ENCODE measurements around the gene ANP32A. TPM values are rescaled to one million over a fixed set of nuclear protein-coding genes. Genes with fewer than 3 reads are reported as not detected.

The ANP32A gene
- total and polyA plus RNA-seq, 9 of the 15 experiments (the other 6 are each of a cell fraction or from before 2014, with no cell fraction given), result 13.2 to 656 (median 210) TPM

DNA sequence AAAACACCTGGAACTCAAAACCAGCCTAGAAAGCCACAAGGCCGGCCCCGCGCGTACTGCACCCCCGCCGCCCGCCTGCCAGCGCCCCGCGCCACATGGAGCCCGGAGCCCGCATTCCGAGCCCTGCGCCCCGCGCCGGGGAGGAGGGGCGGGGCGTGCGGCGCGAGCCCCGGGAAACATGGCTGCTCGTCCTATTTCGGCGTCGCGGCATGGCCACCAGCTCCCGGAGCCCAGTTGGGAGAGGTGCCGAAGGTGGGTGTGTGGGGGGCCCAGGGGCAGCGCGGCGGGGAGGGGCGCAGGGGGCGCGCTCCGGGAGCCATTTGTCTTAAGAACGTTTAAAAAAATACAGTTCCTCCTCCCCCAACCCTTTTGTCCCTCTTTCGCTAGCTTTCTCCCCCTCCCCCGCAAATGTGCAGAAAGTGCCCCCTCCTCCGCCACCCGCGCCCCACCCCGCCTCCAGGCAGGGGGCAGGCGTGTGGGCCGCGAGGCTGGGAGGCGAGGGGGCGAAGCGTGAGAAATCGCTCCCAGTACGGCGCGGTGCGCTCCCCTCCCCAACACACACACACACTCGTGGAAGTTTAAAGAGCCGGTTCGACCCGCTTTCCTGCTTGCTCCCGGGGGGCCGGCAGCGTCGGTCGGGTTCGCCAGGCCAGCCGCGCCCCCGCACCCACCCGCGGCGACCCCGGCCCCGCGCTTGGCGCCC lies 2.5 kb downstream of the ANP32A start:
- BruUV-seq (replicated peaks), result no TSS peak
- ChIA-PET CTCF (ENCODE audit: low intra/inter-chr PET ratio) (no interaction called here), POLR2A (interaction anchor here (0.6 to 3.2 kb wide), 3 partner anchors 10 to 228 kb away, joined by 3 to 13 read pairs (median 11); no protein-coding TSS in a partner anchor)
- peak overlapping the region; percentile 77; the same call in 1 of the 2 replicates for H3K4me2 ChIP-seq (ENCODE audit: insufficient read depth, low read length)
- intact Hi-C loops (cut with micrococcal nuclease), result no loop called here
- H3K4me1 ChIP-seq (replicated peaks in 1 of 2; ENCODE audit: control insufficient read depth in 2 of 2, insufficient read depth in 2 of 2, low read length in 2 of 2), result peaks cover 28 to 32% of the 10 kb centered on the region in 2 experiments
- H3K4me3 ChIP-seq, result peak overlapping the region; percentile 63
- DNase-seq (ENCODE audit: extremely low read depth in 1 of 4, low spot score in 3 of 4), result peak; percentile 60 to 87 (median 73)
- 1% methylated on average over 35 of the region's 75 CpGs for WGBS (ENCODE audit: insufficient coverage, low coverage, missing lambda C conversion rate)
- H3K9ac ChIP-seq (ENCODE audit: insufficient read depth in 1 of 2, low read depth in 2 of 2, low read length in 2 of 2), result peak overlapping the region; percentile 96 to 98; a peak in 3 of 4 replicates
- peak overlapping the region; percentile 99 for H3K27ac ChIP-seq (ENCODE audit: extremely low read depth, low read depth, low read length)
- peak overlapping the region; percentile 71; the same call in 1 of the 2 replicates for H2AFZ ChIP-seq (ENCODE audit: low read depth, low read length)
- H3K36me3 ChIP-seq (ENCODE audit: control insufficient read depth, insufficient read depth, low read length), result peaks cover 17% of the 10 kb centered on the region; the same call in 2 of the 3 replicates
- no peak for FAIRE-seq
- ATAC-seq, result peak; percentile 53
- no peaks in the 10 kb centered on the region for H3K27me3 ChIP-seq (ENCODE audit: control insufficient read depth in 2 of 2, insufficient read depth in 2 of 2, low read length in 2 of 2)
- peaks cover 96% of the 10 kb centered on the region for H3K79me2 ChIP-seq (ENCODE audit: control insufficient read depth, insufficient read depth, low read length)
- H4K20me1 ChIP-seq (replicated peaks; ENCODE audit: control insufficient read depth, insufficient read depth, low read length), result peaks cover 25% of the 10 kb centered on the region
- no peaks in the 10 kb centered on the region for H3K9me3 ChIP-seq (replicated peaks; ENCODE audit: control insufficient read depth, insufficient read depth, low read depth, low read length)
- no peaks in the 10 kb centered on the region for H3K9me1 ChIP-seq (ENCODE audit: control insufficient read depth, insufficient read depth, low read length)
- in situ Hi-C loops (cut with MboI), result no loop called here
- peak in 1 of 2 experiments; percentile 77; a peak in 2 of 4 replicates for TF ChIP-seq MAZ (CRISPR knock-in tag; conservative IDR thresholded peaks at IDR 0.05 in 1 of 2, IDR thresholded peaks at IDR 0.05 in 1 of 2)
- TF ChIP-seq GATAD2B (IDR thresholded peaks at IDR 0.05; ENCODE audit: borderline replicate concordance), result 0 out of 2 replicates have a peak, but pooled peaks have one; percentile 39
- TF ChIP-seq CCAR2 (IDR thresholded peaks at IDR 0.05; ENCODE audit: low read depth, low read length), result no peak
- TF ChIP-seq SAFB (IDR thresholded peaks at IDR 0.05; ENCODE audit: borderline replicate concordance, low read depth, low read length), result peak; percentile 84
- no peak for TF ChIP-seq NFIX (CRISPR knock-in tag; IDR thresholded peaks at IDR 0.05; ENCODE audit: low read depth)
- TF ChIP-seq, protein P1, sequence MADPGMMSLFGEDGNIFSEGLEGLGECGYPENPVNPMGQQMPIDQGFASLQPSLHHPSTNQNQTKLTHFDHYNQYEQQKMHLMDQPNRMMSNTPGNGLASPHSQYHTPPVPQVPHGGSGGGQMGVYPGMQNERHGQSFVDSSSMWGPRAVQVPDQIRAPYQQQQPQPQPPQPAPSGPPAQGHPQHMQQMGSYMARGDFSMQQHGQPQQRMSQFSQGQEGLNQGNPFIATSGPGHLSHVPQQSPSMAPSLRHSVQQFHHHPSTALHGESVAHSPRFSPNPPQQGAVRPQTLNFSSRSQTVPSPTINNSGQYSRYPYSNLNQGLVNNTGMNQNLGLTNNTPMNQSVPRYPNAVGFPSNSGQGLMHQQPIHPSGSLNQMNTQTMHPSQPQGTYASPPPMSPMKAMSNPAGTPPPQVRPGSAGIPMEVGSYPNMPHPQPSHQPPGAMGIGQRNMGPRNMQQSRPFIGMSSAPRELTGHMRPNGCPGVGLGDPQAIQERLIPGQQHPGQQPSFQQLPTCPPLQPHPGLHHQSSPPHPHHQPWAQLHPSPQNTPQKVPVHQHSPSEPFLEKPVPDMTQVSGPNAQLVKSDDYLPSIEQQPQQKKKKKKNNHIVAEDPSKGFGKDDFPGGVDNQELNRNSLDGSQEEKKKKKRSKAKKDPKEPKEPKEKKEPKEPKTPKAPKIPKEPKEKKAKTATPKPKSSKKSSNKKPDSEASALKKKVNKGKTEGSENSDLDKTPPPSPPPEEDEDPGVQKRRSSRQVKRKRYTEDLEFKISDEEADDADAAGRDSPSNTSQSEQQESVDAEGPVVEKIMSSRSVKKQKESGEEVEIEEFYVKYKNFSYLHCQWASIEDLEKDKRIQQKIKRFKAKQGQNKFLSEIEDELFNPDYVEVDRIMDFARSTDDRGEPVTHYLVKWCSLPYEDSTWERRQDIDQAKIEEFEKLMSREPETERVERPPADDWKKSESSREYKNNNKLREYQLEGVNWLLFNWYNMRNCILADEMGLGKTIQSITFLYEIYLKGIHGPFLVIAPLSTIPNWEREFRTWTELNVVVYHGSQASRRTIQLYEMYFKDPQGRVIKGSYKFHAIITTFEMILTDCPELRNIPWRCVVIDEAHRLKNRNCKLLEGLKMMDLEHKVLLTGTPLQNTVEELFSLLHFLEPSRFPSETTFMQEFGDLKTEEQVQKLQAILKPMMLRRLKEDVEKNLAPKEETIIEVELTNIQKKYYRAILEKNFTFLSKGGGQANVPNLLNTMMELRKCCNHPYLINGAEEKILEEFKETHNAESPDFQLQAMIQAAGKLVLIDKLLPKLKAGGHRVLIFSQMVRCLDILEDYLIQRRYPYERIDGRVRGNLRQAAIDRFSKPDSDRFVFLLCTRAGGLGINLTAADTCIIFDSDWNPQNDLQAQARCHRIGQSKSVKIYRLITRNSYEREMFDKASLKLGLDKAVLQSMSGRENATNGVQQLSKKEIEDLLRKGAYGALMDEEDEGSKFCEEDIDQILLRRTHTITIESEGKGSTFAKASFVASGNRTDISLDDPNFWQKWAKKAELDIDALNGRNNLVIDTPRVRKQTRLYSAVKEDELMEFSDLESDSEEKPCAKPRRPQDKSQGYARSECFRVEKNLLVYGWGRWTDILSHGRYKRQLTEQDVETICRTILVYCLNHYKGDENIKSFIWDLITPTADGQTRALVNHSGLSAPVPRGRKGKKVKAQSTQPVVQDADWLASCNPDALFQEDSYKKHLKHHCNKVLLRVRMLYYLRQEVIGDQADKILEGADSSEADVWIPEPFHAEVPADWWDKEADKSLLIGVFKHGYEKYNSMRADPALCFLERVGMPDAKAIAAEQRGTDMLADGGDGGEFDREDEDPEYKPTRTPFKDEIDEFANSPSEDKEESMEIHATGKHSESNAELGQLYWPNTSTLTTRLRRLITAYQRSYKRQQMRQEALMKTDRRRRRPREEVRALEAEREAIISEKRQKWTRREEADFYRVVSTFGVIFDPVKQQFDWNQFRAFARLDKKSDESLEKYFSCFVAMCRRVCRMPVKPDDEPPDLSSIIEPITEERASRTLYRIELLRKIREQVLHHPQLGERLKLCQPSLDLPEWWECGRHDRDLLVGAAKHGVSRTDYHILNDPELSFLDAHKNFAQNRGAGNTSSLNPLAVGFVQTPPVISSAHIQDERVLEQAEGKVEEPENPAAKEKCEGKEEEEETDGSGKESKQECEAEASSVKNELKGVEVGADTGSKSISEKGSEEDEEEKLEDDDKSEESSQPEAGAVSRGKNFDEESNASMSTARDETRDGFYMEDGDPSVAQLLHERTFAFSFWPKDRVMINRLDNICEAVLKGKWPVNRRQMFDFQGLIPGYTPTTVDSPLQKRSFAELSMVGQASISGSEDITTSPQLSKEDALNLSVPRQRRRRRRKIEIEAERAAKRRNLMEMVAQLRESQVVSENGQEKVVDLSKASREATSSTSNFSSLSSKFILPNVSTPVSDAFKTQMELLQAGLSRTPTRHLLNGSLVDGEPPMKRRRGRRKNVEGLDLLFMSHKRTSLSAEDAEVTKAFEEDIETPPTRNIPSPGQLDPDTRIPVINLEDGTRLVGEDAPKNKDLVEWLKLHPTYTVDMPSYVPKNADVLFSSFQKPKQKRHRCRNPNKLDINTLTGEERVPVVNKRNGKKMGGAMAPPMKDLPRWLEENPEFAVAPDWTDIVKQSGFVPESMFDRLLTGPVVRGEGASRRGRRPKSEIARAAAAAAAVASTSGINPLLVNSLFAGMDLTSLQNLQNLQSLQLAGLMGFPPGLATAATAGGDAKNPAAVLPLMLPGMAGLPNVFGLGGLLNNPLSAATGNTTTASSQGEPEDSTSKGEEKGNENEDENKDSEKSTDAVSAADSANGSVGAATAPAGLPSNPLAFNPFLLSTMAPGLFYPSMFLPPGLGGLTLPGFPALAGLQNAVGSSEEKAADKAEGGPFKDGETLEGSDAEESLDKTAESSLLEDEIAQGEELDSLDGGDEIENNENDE (IDR thresholded peaks at IDR 0.05; ENCODE audit: low read depth, low read length), result no peak
- TF ChIP-seq ZNF584 (CRISPR knock-in tag; IDR thresholded peaks at IDR 0.05; ENCODE audit: low read depth), result no peak
- TF ChIP-seq, protein P2, sequence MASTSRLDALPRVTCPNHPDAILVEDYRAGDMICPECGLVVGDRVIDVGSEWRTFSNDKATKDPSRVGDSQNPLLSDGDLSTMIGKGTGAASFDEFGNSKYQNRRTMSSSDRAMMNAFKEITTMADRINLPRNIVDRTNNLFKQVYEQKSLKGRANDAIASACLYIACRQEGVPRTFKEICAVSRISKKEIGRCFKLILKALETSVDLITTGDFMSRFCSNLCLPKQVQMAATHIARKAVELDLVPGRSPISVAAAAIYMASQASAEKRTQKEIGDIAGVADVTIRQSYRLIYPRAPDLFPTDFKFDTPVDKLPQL (IDR thresholded peaks at IDR 0.05; ENCODE audit: extremely low read depth, insufficient read length), result no peak

Data from K562 (cell line).